ENCODE data around the gene GJD2. TPM values are rescaled to one million over a fixed set of nuclear protein-coding genes. Genes with fewer than 3 reads are reported as not detected.
A peak's percentile ranks its signal among the peaks of the same experiment; 100 is the strongest.

Gene GJD2
- total RNA-seq, 4 donors from 2014 or later, result not detected

DNA sequence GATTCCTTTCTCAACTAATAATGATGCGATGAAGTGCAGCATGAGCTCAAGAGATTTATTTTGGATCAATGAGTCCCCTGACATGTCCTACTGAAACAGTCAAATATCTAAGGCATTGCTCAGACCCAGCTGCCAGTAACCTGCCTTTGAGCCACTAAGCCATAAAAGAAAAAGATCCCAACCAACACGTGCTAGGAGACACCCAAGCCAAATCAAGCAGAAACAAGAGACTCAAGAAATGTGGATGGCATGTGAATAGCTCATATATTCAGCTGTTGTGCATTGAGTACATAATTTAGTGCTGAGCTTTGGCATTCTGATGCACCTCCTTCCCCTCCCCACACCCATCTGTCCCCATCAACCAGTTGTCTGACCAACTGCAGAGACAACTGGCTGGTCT is 29.2 kb downstream of the GJD2 start:
- 53 to 65% methylated on average over 2 of the region's 2 CpGs for WGBS, 2 donors

DNA sequence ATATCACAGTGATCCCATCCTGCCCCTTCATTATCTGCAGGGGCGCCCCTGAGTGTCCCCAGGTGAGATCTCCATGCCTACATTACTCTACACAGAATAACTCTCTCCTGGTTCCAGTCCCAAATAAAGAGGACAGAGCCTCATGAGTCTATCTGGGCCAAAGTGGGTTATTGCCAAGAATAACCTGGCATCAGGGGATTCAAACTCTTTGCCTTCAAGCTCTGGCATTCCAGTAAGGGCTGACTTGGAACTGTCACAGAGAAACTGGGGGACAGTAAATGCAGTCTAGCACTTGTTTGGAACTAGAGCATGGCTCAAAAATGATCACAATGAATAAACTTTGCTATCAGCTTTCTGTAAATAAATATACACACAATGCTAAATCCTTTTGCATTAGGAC is 30.3 kb downstream of the GJD2 start:
- Histone ChIP-seq H3K36me3 (no peaks in the 10 kb centered on the region), H3K27ac (no peak overlapping the region), H3K9me3 (no peaks in the 10 kb centered on the region), H3K4me3 (replicated peaks in 1 of 3) (no peak overlapping the region), H3K4me1 (peaks cover 6% of the 10 kb centered on the region in 2 donors), H3K27me3 (peaks cover 3% of the 10 kb centered on the region)
- WGBS, 2 donors, result 86 to 97% methylated on average over 1 of the region's 1 CpG
- no peak for TF ChIP-seq POLR2A (IDR thresholded peaks at IDR 0.05)
- TF ChIP-seq, protein P1, sequence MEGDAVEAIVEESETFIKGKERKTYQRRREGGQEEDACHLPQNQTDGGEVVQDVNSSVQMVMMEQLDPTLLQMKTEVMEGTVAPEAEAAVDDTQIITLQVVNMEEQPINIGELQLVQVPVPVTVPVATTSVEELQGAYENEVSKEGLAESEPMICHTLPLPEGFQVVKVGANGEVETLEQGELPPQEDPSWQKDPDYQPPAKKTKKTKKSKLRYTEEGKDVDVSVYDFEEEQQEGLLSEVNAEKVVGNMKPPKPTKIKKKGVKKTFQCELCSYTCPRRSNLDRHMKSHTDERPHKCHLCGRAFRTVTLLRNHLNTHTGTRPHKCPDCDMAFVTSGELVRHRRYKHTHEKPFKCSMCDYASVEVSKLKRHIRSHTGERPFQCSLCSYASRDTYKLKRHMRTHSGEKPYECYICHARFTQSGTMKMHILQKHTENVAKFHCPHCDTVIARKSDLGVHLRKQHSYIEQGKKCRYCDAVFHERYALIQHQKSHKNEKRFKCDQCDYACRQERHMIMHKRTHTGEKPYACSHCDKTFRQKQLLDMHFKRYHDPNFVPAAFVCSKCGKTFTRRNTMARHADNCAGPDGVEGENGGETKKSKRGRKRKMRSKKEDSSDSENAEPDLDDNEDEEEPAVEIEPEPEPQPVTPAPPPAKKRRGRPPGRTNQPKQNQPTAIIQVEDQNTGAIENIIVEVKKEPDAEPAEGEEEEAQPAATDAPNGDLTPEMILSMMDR (IDR thresholded peaks at IDR 0.05), result no peak
- intact Hi-C loops (cut with DNase I), result no loop called here
- no peak for DNase-seq

More for the DNA sequence above, 29.2 kb downstream of the GJD2 start:
- H3K36me3 ChIP-seq, result no peaks in the 10 kb centered on the region
- no peak overlapping the region for H3K27ac ChIP-seq
- H3K27me3 ChIP-seq, result peaks cover 3% of the 10 kb centered on the region
- no peak overlapping the region for H3K4me3 ChIP-seq (replicated peaks in 1 of 3)
- no peak for DNase-seq
- TF ChIP-seq POLR2A (IDR thresholded peaks at IDR 0.05), result no peak
- TF ChIP-seq, protein P1 (IDR thresholded peaks at IDR 0.05), result no peak
- intact Hi-C loops (cut with DNase I), result no loop called here
- peaks cover 6% of the 10 kb centered on the region in 2 donors for H3K4me1 ChIP-seq
- H3K9me3 ChIP-seq, result no peaks in the 10 kb centered on the region

DNA sequence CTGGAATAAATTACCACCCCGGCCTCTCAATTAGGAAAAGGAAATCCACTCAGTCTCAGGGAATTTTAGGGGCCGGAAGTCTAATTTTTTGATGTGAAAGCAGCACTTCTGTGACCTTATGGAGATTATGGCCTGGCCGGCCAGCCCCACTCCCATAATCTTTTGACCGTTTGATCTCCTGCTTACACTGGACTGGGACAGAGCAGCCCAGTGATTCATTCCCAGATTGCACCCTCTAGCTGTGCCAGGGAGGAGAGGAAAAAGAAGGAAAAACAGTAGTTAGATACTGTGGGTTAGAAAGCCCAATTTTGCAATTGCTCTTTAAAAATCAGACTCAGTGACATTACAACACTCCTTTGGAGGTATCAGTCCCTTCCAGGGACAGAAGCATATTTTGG is 32.4 kb downstream of the GJD2 start:
- H3K4me1 ChIP-seq, result peaks cover 6% of the 10 kb centered on the region in 2 donors
- intact Hi-C loops (cut with DNase I), result no loop called here
- no peak overlapping the region for H3K27ac ChIP-seq
- no peak overlapping the region for H3K4me3 ChIP-seq (replicated peaks in 1 of 3)
- 22 to 38% methylated on average over 4 of the region's 4 CpGs for WGBS, 2 donors
- no peaks in the 10 kb centered on the region for H3K36me3 ChIP-seq
- no peak for TF ChIP-seq POLR2A (IDR thresholded peaks at IDR 0.05)
- TF ChIP-seq, protein P1 (IDR thresholded peaks at IDR 0.05), result no peak
- no peaks in the 10 kb centered on the region for H3K9me3 ChIP-seq
- peaks cover 3% of the 10 kb centered on the region for H3K27me3 ChIP-seq
- no peak for DNase-seq

DNA sequence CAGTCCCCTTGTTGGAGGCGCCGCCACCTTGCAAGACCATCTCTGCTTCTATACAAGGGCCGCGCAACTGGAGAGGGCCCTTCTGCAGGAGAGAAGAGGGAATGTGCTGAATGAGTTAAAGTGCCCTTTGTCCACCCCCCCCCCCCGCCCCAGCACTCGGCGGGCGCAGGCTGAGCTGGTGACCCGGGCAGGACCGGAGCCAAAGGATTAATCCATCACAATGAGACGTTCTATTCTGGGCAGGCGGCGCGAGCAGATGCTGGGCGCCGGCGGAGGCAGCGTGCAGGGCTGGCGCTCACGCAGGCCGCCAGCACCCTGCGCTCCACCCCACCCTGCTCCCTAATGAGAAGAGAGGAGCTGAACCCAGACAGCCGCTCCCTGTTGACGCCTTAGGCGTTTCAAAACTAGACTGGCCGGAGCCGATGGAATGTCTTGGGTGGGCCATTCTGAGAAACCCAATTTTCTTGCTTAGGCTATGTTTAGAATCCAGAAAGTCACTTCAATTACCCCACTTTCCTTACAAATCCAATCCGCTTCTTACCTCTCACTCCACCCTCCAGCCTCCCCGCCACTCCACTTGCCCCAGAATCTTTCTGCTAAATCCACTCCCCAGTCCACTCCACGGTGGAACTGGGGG is 32.9 kb downstream of the GJD2 start:
- Histone ChIP-seq H3K27ac (no peak overlapping the region), H3K9me3 (no peaks in the 10 kb centered on the region), H3K4me3 (replicated peaks in 1 of 3) (no peak overlapping the region), H3K27me3 (peaks cover 3% of the 10 kb centered on the region), H3K36me3 (no peaks in the 10 kb centered on the region), H3K4me1 (peaks cover 6% of the 10 kb centered on the region in 2 donors)
- no peak for TF ChIP-seq POLR2A (IDR thresholded peaks at IDR 0.05)
- TF ChIP-seq, protein P1 (IDR thresholded peaks at IDR 0.05), result no peak
- intact Hi-C loops (cut with DNase I), result no loop called here
- peak; percentile 12 to 16 for DNase-seq
- WGBS, 2 donors, result 7% methylated on average over 15 to 26 of the region's 30 CpGs

DNA sequence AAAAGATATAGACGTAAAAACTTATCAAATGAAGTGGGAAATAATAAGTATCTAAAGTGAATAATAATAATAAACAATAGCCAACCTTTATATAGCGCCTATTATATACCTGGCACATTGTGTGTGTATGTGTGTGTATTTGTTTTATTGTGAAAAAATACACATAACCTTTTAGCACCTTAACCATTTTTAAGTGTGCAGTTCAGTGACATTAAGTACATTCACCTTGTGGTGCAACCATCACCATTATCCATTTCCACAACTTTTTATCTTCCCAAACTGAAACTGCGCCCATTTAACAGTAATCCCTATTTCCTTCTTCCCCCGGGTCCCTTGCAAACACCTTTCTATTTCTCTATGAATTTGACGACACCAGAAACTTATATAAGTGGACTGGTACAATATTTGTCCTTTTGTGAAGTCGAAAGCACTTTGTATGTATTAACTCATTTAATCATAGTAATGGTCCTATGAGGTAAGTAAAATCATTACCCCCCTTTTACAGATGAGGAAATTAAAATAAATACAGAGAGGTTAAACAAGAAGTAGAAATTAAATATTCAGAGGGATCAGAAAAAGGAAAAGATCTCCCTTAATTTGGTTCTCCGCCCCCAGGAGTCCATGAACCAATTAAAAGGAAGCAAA is 33.5 kb downstream of the GJD2 start:
- WGBS, 2 donors, result 70 to 75% methylated on average over 7 of the region's 7 CpGs
- no peak overlapping the region for H3K4me3 ChIP-seq (replicated peaks in 1 of 3)
- no peaks in the 10 kb centered on the region for H3K36me3 ChIP-seq
- H3K4me1 ChIP-seq, result peaks cover 6% of the 10 kb centered on the region in 2 donors
- H3K27ac ChIP-seq, result no peak overlapping the region
- intact Hi-C loops (cut with DNase I), result no loop called here
- H3K27me3 ChIP-seq, result peaks cover 3% of the 10 kb centered on the region
- no peak for TF ChIP-seq POLR2A (IDR thresholded peaks at IDR 0.05)
- TF ChIP-seq, protein P1 (IDR thresholded peaks at IDR 0.05), result no peak
- DNase-seq, result no peak
- no peaks in the 10 kb centered on the region for H3K9me3 ChIP-seq
